Gastrocnemius medialis (tissue), 4 donors: ENCODE measurements around the gene ST8SIA6. TPM values are rescaled to one million over a fixed set of nuclear protein-coding genes. Genes with fewer than 3 reads are reported as not detected.

Experiments
- ATAC-seq, 2 donors: fragments of 150-250 bp; one replicate each; pipeline ENCODE4 v1.9.1; 2016
- DNase-seq, 2 donors: peaks; one replicate each; pipeline ENCODE4 v3.0.0-alpha.2; 2019
- H3K27ac ChIP-seq, 4 donors: fragments of 200-600 bp; sonication (generic); 1 replicate in 1 of 4; 2 replicates in 3 of 4; pipeline ENCODE4 v1.5.1; 2016 to 2018; ENCODE audit warnings: mild to moderate bottlenecking in 2 of 4, moderate library complexity in 1 of 4
- H3K27me3 ChIP-seq, 3 donors: fragments of 200-600 bp; sonication (generic) in 2 of 3; 1 replicate in 1 of 3; 2 replicates in 2 of 3; pipeline versions ENCODE4 v1.5.1 to v1.6.0; 2016 to 2019; ENCODE audit warnings: mild to moderate bottlenecking in 1 of 3, moderate library complexity in 1 of 3
- H3K36me3 ChIP-seq, 2 donors: fragments of 200-600 bp; sonication (generic) in 1 of 2; one replicate each; pipeline ENCODE4 v1.5.1; 2017 to 2018
- H3K4me1 ChIP-seq, 2 donors: fragments of 200-600 bp; sonication (generic) in 1 of 2; one replicate each; pipeline ENCODE4 v1.5.1; 2016 to 2017; ENCODE audit warnings: mild to moderate bottlenecking in 2 of 2
- H3K4me3 ChIP-seq, 4 donors: fragments of 200-600 bp; sonication (generic) in 3 of 4; 1 replicate in 1 of 4; 2 replicates in 3 of 4; pipeline ENCODE4 v1.5.1; 2016 to 2019; ENCODE audit warnings: mild to moderate bottlenecking in 2 of 4
- H3K9me3 ChIP-seq, 3 donors: fragments of 200-600 bp; sonication (generic) in 2 of 3; 1 replicate in 1 of 3; 2 replicates in 2 of 3; pipeline ENCODE4 v1.5.1; 2016 to 2019
- POLR2A ChIP-seq, 2 donors: fragments of 450-650 bp; IDR thresholded peaks; one replicate each; pipeline ENCODE4 v1.6.1; 2017; ENCODE audit warnings: antibody characterized with exemption in 2 of 2, mild to moderate bottlenecking in 2 of 2, moderate library complexity in 2 of 2
- in situ Hi-C, 4 donors: fragments of 200-750 bp; cut with MboI; loops; one replicate each; pipeline versions ENCODE4 v1.15.0 to v1.8.0; 2017; ENCODE audit warnings: low sequenced_read_pairs in 4 of 4
- intact Hi-C: fragments of 100-400 bp; cut with DNase I; formaldehyde crosslinking; loops from one replicate; pipeline ENCODE4 v1.15.1; 2023; ENCODE audit warnings: low total_unique reads
- total RNA-seq, 4 donors: library from RNA; depleted of rRNA; stranded (reverse); fragments of >200 nt; gene quantifications; one replicate each; pipeline versions ENCODE4 v1.1.0 to v1.2.3, GENCODE V29; 2016
- TF ChIP-seq, protein P1 (sequence below), 5 experiments: fragments of 450-650 bp in 3 of 5; fragments of 200-600 bp in 2 of 5; sonication (generic) in 2 of 5; IDR thresholded peaks in 4 of 5; conservative IDR thresholded peaks in 1 of 5; 1 replicate in 4 of 5; 2 replicates in 1 of 5; pipeline ENCODE4 v1.5.1; 2016 to 2019; ENCODE audit warnings: antibody characterized with exemption in 5 of 5, mild to moderate bottlenecking in 3 of 5, moderate library complexity in 3 of 5

Gene ST8SIA6
- total RNA-seq, 4 donors from 2014 or later: 0.27 to 0.66 (median 0.44) TPM

GRCh38 chr10:17427666-17428350 lies 26.6 kb downstream of the ST8SIA6 start:
- Histone ChIP-seq H3K27me3 (no peaks in the 10 kb centered on the region), H3K27ac (no peak overlapping the region), H3K9me3 (no peaks in the 10 kb centered on the region), H3K36me3 (no peaks in the 10 kb centered on the region), H3K4me3 (no peak overlapping the region), H3K4me1 (no peaks in the 10 kb centered on the region)
- in situ Hi-C loops: loop anchor here in 2 of 4 donors (25.0 kb wide), 1 partner anchor 591 kb away; no protein-coding TSS in a partner anchor
- ATAC-seq (no peak), DNase-seq (no peak)
- intact Hi-C loops: no loop called here
- no peak for TF ChIP-seq POLR2A (IDR thresholded peaks at IDR 0.05)
- TF ChIP-seq, protein P1, sequence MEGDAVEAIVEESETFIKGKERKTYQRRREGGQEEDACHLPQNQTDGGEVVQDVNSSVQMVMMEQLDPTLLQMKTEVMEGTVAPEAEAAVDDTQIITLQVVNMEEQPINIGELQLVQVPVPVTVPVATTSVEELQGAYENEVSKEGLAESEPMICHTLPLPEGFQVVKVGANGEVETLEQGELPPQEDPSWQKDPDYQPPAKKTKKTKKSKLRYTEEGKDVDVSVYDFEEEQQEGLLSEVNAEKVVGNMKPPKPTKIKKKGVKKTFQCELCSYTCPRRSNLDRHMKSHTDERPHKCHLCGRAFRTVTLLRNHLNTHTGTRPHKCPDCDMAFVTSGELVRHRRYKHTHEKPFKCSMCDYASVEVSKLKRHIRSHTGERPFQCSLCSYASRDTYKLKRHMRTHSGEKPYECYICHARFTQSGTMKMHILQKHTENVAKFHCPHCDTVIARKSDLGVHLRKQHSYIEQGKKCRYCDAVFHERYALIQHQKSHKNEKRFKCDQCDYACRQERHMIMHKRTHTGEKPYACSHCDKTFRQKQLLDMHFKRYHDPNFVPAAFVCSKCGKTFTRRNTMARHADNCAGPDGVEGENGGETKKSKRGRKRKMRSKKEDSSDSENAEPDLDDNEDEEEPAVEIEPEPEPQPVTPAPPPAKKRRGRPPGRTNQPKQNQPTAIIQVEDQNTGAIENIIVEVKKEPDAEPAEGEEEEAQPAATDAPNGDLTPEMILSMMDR (IDR thresholded peaks at IDR 0.05 in 4 of 5, conservative IDR thresholded peaks at IDR 0.05 in 1 of 5): no peak

GRCh38 chr10:17427201-17427600 lies 27.2 kb downstream of the ST8SIA6 start:
- no peak overlapping the region for H3K4me3 ChIP-seq
- in situ Hi-C loops: loop anchor here in 2 of 4 donors (25.0 kb wide), 1 partner anchor 590 kb away; no protein-coding TSS in a partner anchor
- no peak overlapping the region for H3K27ac ChIP-seq
- H3K36me3 ChIP-seq: no peaks in the 10 kb centered on the region
- H3K27me3 ChIP-seq: no peaks in the 10 kb centered on the region
- no peaks in the 10 kb centered on the region for H3K9me3 ChIP-seq
- no peak for DNase-seq
- intact Hi-C loops: no loop called here
- no peak for ATAC-seq
- no peaks in the 10 kb centered on the region for H3K4me1 ChIP-seq
- TF ChIP-seq POLR2A (IDR thresholded peaks at IDR 0.05): no peak
- TF ChIP-seq, protein P1 (IDR thresholded peaks at IDR 0.05 in 4 of 5, conservative IDR thresholded peaks at IDR 0.05 in 1 of 5): no peak

DNA sequence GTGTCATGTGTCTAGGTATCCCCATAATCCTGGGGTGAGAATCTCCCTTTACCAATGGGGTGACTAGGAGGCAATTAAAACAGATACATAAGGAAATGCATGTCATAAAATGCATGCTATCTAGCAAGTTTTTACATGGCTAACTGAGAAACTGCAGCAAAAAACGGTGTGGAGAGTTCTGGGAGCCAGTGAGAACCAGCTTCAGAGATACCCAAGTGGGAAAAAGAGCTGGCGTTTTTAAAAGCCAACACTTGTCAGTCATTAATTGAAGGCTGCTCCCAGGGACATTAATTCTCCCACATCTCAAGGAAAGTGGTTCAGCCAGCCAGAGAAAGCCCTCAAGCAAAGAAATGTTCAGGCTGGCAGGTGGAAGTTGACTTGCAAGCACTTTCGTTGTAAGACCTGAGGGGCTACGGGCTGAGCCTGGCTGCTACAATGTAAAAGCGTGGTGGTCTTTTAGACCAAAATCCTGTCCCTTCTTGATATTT lies 28.1 kb downstream of the ST8SIA6 start:
- in situ Hi-C loops: loop anchor here in 2 of 4 donors (25.0 kb wide), 1 partner anchor 589 kb away; no protein-coding TSS in a partner anchor
- no peaks in the 10 kb centered on the region for H3K9me3 ChIP-seq
- H3K4me1 ChIP-seq: no peaks in the 10 kb centered on the region
- H3K4me3 ChIP-seq: no peak overlapping the region
- no peaks in the 10 kb centered on the region for H3K27me3 ChIP-seq
- no peaks in the 10 kb centered on the region for H3K36me3 ChIP-seq
- DNase-seq: no peak
- ATAC-seq: no peak
- H3K27ac ChIP-seq: no peak overlapping the region
- no peak for TF ChIP-seq POLR2A (IDR thresholded peaks at IDR 0.05)
- TF ChIP-seq, protein P1 (IDR thresholded peaks at IDR 0.05 in 4 of 5, conservative IDR thresholded peaks at IDR 0.05 in 1 of 5): no peak
- intact Hi-C loops: no loop called here

GRCh38 chr10:17425584-17426262 lies 28.7 kb downstream of the ST8SIA6 start:
- Histone ChIP-seq H3K27ac (no peak overlapping the region), H3K27me3 (no peaks in the 10 kb centered on the region), H3K4me1 (no peaks in the 10 kb centered on the region), H3K9me3 (no peaks in the 10 kb centered on the region), H3K4me3 (no peak overlapping the region), H3K36me3 (no peaks in the 10 kb centered on the region)
- ATAC-seq (no peak), DNase-seq (no peak)
- intact Hi-C loops (no loop called here), in situ Hi-C loops (loop anchor here in 2 of 4 donors (25.0 kb wide), 1 partner anchor 588 kb away; no protein-coding TSS in a partner anchor)
- TF ChIP-seq, protein P1 (IDR thresholded peaks at IDR 0.05 in 4 of 5, conservative IDR thresholded peaks at IDR 0.05 in 1 of 5): no peak
- no peak for TF ChIP-seq POLR2A (IDR thresholded peaks at IDR 0.05)
